Myocyte (in vitro differentiated cells): Measurements from ENCODE around the gene STON2. TPM values are rescaled to one million over a fixed set of nuclear protein-coding genes. Genes with fewer than 3 reads are reported as not detected.

ENCODE experiments used
- DNase-seq: peaks from one replicate; pipeline ENCODE4 v3.0.0-alpha.2; 2012; ENCODE audit warnings: low read depth
- total RNA-seq: library from RNA; depleted of rRNA; stranded (reverse); fragments of >200 nt; gene quantifications from 2 replicates; pipeline ENCODE4 v1.2.3, GENCODE V29; 2014

The STON2 gene
- total RNA-seq, 1 donor from 2014 or later = 67.4 TPM

- DNase-seq = peak; percentile 67
Measured at GRCh38 chr14:81423504-81423903, 23.4 kb upstream of the STON2 start.

- DNase-seq = no peak
Measured at GRCh38 chr14:81418057-81418790, 18.1 kb upstream of the STON2 start.

DNA sequence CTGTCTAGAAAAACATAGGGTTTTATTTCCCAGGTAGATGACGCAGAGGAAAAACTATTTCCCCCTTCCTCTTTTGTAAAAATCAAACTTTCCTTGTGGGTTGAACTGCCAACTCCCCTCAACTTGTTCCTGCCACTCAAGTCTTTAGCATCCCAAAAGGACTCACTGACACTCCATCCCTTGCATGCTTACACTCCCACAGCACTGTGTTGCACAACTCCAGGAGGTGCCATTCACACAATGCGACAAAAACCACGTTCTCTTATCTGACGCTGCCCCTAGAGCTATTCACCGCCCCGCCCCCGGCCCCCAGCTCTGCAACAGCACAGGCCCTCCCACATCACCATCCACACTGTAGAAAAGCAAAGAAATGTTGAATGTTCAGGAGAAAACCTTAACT lies 16.9 kb upstream of the STON2 start:
- DNase-seq = no peak

DNA sequence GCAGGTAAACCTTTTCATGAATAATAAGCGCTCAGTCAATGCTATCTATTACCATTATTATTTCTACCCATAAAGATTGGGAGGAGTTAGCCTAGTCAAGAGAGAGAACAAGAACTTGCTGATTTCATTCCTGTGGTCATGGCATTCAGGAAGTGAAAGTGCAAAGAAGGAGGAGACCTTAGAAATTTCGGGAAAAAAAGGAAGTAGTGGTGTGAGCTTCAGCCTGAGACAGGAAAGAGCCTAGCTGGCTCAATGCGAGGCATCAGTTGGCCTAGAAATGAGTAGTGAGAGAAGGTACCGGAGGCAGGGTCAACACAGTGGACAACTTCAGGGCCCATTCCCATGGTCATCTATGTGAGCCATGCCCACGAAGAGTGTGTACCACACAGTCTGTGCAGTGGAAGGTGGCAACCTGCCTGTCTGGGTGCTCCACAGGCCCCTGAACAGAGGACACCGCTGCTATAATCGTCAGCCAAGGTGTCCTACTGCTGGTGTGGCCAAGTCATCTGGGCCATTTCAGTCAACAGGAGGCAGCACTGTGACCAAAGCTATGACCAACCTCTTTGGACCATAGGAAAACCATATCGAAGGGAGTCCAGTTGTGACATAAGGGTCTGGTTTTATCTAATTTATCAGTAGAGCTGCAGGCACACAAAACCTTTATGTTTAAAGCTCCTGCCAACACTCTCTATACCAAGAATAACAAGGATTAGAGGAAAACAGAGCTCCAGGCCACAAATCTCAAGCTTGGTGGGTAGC lies 16.2 kb upstream of the STON2 start:
- DNase-seq = no peak

GRCh38 chr14:81415781-81416180 lies 15.7 kb upstream of the STON2 start:
- no peak for DNase-seq

- no peak for DNase-seq
Measured at GRCh38 chr14:81414123-81414522, 14.0 kb upstream of the STON2 start.

- no peak for DNase-seq
Measured at GRCh38 chr14:81412779-81413178, 12.7 kb upstream of the STON2 start.

DNA sequence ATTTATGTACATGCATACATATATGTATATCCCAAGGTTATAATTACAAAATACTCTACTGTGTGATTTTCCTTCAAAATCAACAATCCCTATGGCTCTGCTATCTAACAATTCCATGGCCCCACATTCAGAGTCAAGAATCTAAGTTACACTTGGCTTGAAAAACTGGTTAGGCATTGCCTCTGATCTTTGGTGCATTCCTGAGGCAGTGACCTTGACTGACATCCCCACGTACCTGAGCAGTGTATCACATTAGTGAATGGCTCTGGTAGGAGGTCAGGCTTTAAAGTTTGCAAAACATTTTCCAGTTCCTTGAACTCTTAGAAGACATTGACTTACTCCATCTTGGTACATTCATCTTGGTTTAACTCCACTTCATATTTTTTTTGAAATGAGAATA lies 8.5 kb upstream of the STON2 start:
- no peak for DNase-seq

DNA sequence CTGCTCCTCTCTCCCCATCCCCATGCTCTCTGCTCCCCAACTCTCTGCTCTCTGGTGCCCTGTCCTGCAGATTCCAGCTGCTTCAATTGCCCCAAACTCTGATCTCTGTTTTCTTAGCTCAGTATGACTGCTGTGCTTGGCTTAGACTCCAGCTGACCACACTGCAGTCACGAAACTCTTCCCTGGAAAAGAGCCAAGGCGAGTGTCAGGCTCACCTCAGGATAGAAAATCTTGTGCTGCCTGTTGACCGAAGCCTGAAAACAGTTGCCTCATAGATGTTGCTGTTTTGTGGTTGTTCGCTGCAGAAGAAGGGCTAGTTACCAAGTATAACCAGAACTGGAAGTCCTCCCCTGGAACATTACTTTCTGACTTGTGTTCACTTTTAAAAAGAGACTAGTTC lies 6.7 kb upstream of the STON2 start:
- DNase-seq = peak; percentile 98

DNA sequence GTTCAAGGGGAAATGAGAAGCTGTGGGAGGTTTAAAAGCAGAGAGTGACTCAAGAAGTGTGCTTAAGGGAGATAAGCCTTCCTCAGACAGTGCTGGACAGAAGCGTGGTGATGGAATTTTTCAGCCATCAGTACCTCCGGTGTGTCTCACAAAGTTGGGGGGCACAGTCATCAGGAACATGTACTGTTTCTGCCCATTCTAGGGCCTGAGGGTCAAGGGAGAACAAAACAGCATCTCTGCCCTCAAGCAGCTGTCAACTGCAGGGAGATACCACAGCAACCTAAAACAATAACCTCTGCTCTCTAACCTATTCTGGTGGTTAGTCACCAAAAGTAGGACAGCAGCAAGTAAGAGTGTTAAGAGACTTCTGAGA lies 2.0 kb upstream of the STON2 start:
- DNase-seq = peak; percentile 73

- peak; percentile 98 for DNase-seq
Measured at GRCh38 chr14:81401420-81402122, 1.4 kb upstream of the STON2 start.

GRCh38 chr14:81400852-81401251 lies 728 bp upstream of the STON2 start:
- peak; percentile 100 for DNase-seq

GRCh38 chr14:81398196-81398891 lies 1.8 kb downstream of the STON2 start:
- DNase-seq = no peak

GRCh38 chr14:81396113-81396512 lies 4.0 kb downstream of the STON2 start:
- no peak for DNase-seq

- DNase-seq = no peak
Measured at GRCh38 chr14:81394739-81395138, 5.4 kb downstream of the STON2 start.

DNA sequence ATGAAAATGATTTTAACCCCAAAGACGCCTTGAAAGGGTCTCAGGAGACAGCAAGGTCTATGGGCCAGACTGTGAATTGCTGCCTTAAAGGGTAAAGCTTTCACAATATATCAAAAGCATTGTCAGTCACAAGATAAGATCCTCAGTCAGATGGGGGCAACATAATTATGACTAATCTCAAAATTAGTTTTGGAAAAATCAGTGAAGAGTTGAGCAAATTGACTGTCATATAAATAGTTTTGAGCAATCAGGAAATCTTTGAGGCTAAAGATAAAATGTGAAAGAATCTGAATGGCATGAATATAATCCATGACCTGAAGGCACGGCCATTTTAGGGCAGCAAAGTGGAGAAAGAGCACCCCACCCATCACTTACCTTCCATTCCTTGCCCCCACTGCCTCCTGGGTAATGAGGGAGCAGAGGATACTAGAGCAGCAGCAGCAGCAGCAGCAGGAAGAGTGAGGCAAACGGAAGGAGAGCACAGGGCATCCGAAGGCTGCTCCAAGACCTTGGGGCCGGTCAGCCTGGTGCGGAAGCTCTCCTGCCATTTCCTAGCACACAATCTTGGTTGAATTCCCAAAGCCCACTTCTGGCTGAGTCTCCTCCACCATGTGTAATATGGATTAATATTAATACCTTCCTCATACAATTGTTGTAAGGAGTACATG lies 7.0 kb downstream of the STON2 start:
- DNase-seq = no peak

DNA sequence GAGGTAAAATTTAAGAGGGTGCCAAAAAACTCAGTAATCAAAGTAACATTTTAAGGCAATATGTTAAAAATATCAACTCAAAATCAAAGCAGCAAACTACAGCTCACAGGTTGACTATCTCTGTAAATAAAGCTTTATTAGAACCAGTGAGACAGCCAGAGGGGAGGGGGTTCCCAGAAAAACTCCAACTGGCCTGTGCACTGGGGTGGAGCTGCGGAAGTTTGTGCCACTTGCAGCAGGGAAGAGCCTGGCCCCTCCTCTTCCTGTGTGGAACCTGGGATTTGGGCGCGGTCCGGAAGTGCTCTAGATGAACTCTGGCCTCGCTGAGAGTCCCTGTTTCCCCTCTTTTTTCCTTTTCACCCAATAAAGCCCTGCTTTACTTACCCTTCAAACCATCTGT lies 8.1 kb downstream of the STON2 start:
- DNase-seq = no peak

- no peak for DNase-seq
Measured at GRCh38 chr14:81390696-81391095, 9.4 kb downstream of the STON2 start.

DNA sequence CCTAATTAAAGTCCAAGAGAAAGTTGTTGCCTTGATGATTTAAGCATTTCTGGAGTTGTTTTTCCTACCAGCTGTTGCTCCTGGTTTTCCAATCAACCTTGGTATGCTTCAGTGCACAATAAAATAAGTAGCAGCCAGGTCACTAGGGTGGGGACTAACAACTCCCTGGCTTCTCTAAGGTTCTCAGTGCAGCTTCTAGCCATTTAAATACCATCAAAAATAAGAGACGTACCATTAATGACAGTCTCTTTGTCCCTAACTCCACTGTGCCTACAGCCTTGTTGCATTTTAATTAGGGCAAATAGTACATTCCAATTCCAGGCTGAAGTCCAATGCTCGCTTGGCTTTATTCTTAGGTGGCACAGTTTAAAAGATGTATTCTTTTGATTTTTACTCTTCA lies 11.8 kb downstream of the STON2 start:
- DNase-seq = no peak

DNA sequence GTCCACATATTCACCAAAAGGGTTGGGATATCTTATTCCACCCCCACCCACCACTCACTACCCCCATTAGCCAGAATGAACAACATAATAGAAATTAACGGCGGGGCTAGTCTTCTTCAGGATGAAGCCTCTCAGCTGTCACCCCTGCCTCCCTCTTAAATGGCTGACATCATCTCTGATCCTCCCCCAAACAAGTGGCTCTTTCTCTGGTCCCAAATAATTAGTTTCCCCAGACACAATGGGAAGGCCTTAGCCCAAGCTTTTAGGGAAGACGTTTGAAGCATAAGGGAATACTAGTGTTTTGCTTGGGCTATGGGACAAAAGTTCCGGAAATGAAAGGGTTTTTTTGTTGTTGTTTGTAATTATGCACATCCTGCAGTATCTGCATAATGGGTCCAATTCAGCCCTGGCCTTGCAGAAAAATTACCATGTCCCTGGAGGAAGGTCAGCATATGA lies 13.8 kb downstream of the STON2 start:
- DNase-seq = no peak

- no peak for DNase-seq
Measured at GRCh38 chr14:81385886-81386285, 14.2 kb downstream of the STON2 start.
